Measurements from ENCODE around the gene RNF125.

DNA sequence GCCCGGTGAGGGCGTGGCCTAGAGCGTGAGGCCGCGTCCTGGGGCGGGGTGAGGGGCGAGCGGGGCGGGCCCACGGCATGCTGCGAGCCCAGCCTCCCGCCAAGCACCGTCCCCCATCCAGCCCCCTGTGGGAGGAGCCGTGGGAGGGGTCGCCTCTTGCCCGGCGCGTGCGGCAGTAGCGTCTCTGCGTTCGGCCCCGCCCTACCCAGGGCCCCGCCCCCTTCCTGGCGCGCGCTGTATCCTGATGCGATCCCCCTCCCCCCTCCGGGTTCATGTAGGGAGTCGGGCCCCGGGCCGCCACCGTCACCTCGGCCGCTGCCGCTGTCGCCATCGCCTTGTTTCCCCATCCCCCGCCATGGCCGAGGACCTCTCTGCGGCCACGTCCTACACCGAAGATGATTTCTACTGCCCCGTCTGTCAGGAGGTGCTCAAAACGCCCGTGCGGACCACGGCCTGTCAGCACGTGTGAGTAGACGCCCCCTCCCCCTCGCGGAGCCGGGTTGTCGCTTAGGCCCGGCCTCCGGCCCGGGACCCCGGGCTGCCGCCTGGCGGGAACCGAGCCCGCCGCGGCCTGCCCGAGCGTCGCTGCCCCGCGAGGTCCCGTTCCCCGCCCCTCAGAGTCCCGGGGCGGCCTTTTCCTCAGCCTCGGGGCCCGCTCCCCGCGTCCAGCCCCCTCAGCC is 73.9 kb downstream of the RNF125 start:
- TF ChIP-seq CTCF (IDR thresholded peaks at IDR 0.05), result no peak
- TF ChIP-seq POLR2A (IDR thresholded peaks at IDR 0.05), result peak in 1 of 4 donors; percentile 20
- TF ChIP-seq POLR2AphosphoS5 (IDR thresholded peaks at IDR 0.05), result peak; percentile 57 to 86 (median 82)
- no peak for TF ChIP-seq EP300 (IDR thresholded peaks at IDR 0.05)

Data from stomach (tissue), 4 donors.